NCI-H82 treated with DMSO at 0.1 percent for 48 hours (cell line): ENCODE data around the gene SCUBE1.

Experiments used
- DNase-seq: peaks from one replicate; lab custom pipeline; 2025; ENCODE audit not compliant: unreplicated experiment; lab: John Stamatoyannopoulos, UW

Gene SCUBE1

DNA sequence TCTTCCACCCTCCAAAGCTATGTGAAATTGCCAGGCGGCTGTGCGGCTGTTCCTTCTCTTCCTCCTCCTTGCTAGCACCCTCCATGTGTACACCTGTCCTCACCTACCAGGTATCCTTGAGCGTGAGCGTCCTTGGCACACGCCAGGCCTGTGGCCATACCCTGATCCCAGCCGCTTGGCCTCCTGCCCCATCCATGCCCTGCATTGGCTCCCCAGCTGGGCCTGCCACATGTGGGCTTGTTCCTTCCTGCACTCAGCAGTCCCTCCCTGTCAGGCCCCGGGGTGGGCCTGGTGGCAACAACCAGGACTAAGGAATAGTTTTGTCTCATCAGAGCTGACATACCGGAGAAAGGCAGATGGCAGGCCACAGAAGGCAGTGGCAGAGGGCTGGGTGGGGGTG, 40.0 kb downstream of the SCUBE1 start:
- DNase-seq, result no peak

DNA sequence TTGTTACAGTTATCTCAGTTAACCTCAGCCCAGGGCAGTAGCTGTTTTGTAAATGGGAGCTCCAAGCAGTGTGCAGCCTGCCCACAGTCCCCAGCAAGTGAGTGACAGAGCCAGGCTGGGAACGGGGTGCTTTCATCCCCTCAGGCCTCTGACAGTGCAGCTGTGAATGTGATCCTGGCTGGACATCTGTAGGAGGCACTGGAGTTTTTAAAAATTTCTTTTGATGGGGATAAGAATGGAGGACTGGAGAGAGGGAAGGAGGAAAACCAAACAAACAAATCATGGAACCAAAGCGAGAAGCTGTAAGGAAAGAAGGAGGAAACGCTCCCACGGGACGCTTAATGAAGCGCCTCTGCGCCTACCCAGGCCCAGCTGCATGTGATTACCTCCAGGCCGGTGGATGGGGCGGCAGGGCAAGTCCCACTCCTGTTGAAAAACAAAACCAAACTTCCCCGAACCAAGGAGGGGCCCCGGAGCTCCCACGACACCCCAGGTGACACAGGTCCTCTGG, 40.6 kb downstream of the SCUBE1 start:
- no peak for DNase-seq

- no peak for DNase-seq
Observed at GRCh38 chr22:43301866-43302265, 41.3 kb downstream of the SCUBE1 start.

- DNase-seq, result no peak
Observed at GRCh38 chr22:43300891-43301676, 42.1 kb downstream of the SCUBE1 start.

DNA sequence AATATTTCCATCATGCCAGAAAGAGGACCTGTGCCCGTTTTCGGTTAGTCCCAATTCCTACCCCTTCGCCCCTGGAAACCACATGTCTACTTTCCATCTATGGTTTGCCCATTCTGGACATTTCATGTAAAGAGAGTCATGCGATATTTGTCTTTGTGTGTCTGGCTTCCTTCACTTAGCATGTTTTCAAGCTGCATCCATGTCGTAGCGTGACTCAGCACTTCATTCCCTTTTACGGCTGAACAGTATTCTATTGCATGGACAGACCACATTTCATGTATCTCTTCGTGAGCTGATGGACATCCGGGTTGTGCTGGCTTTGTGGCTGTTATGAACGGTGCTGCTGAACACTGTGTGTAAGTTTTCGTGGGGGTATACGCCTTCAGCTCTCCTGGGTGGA, 43.4 kb downstream of the SCUBE1 start:
- no peak for DNase-seq

- no peak for DNase-seq
Observed at GRCh38 chr22:43298062-43298801, 44.9 kb downstream of the SCUBE1 start.

GRCh38 chr22:43297270-43298061, 45.7 kb downstream of the SCUBE1 start:
- DNase-seq, result no peak

- no peak for DNase-seq
Observed at GRCh38 chr22:43296276-43296902, 46.8 kb downstream of the SCUBE1 start.

DNA sequence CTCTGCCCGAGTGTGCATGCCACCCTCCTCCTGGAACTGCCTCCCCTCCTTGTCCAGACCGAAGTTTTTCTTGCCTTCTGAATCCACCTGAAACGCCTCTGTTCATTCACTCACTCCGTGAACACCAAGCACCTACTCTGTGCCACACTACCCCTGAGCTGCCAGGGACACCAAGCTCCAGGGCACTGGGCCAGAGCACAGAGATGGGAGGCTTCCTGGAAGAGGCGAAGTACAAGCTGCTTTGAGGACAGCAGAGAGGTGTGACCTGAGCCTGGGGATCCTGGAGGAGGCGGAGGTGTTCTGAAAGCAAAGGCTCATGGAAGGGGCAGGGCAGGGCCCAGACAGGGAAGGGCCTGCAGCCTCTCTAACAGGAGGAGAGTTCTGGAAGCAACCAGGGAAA, 47.5 kb downstream of the SCUBE1 start:
- no peak for DNase-seq

- no peak for DNase-seq
Observed at GRCh38 chr22:43295173-43295572, 48.0 kb downstream of the SCUBE1 start.

DNA sequence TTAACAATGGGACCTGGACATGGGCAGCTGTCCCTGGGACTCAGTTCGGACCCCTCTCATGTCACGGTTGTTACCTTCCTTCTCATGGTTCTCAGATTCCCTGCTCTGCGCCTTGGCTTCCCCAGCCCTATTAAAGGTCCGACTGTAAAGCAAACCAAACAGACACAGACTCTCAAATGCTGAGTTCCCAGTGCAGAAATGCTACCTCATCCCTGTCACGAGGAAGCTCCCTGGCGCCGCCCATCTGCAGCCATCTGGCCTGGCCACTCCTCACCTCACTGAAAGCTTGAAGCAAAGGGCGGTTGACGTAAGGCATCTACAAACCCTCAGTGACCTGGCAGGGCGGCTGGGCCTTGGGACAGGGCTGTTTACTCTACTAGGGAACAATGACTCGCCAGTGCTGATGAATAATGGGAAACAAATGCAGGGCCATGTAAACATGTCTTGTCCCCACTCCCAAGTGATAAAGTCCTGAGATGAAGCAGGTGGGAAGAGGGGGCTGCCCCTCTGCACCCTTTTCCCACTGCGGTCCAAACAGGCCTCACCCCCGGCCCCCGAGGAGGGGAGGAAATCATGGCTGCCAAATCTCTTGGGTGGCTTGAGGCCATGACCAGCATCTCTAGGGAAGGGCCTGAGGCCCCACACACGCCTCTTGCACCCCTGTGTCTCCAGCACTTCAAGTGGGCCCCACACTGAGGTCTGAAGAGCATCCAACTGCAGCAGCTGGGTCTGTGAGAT, 49.3 kb downstream of the SCUBE1 start:
- no peak for DNase-seq

GRCh38 chr22:43293259-43293654, 49.9 kb downstream of the SCUBE1 start:
- DNase-seq, result no peak

DNA sequence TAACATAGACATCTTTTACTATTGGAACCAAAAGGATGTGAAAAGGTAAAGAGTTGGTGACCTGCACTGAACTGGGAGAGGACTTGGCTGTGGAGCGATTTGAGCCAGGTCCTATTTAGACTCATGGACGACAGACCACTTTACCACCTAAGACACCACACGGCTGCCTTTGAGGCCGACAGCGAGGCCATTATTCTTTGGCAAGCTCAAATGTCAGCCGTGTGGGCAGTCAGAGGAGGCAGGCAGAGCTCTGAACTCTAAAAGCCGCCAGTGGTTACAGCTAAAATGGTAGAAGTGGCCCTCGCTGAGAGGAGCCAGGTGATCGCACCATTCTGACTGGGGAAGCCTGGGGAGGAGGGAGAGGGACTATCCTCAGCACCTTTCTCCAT, 50.5 kb downstream of the SCUBE1 start:
- no peak for DNase-seq

DNA sequence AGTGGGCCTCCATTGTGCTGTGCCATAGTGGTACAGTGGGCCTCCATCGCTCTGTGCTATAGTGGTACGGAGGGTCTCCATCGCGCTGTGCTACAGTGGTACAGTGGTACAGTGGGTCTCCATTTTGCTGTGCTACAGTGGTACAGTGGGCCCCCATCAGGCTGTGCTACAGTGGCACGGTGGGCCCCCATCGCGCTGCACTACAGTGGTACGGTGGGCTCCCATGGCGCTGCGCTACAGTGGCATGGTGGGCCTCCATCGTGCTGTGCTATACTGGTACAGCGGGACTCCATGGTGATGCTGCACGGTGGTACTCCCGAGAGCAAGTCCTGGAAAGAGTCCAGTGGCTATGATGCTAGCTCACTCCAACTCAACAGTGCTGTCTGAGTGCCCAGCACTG, 51.8 kb downstream of the SCUBE1 start:
- no peak for DNase-seq

- no peak for DNase-seq
Observed at GRCh38 chr22:43289976-43290721, 53.0 kb downstream of the SCUBE1 start.

DNA sequence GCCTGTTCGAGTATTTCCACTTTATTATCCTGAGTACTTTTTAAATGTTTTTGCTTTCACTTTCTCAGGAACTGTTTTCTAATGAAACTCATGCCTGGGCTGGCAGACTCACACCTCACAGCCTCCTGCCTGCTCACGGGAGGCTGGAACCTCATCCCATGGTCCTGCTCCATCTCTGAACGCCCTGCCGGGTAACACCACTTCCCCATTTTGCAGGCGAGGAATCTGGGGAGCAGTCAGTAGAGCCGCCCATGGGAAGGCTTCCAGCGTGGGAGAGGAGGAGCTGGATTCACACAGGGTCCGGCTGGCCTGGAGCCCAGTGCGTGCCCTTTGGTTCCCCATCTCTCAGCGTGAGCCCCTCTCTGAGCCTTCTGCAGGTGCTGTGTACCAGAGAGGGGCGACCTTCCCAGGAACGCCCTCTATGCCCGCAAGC, 53.6 kb downstream of the SCUBE1 start:
- DNase-seq, result no peak

GRCh38 chr22:43288807-43289420, 54.3 kb downstream of the SCUBE1 start:
- DNase-seq, result no peak

GRCh38 chr22:43288378-43288777, 54.8 kb downstream of the SCUBE1 start:
- no peak for DNase-seq

DNA sequence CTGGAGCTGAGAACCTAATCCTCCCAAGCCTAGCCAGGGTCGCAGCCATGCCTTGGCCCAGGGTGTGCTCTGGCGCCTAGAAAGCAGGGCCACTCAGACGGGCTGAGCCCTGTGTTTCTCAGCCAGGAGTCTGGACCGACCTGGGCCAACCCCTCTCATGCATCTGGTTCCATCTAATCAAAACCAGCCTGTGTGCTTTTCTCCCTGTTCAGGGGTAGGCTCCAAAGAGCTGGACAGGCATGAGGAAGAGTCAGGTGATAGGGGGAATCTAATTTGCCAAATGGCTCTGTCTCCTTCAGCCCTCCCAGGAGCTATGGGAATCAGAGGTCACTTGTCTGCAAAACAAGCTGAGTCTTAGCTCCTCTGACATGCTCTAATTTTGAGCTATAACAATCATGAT, 55.7 kb downstream of the SCUBE1 start:
- no peak for DNase-seq
